GM18861 (cell line): ENCODE results near the gene CNGA3.

Experiments
- ATAC-seq: cut with Tn5 transposase; IDR thresholded peaks from one replicate; pipeline ENCODE4 v1.9.1; 2021; ENCODE audit not compliant: unreplicated experiment

Gene CNGA3

GRCh38 chr2:98376301-98376910, 30.1 kb downstream of the CNGA3 start:
- ATAC-seq: no peak

DNA sequence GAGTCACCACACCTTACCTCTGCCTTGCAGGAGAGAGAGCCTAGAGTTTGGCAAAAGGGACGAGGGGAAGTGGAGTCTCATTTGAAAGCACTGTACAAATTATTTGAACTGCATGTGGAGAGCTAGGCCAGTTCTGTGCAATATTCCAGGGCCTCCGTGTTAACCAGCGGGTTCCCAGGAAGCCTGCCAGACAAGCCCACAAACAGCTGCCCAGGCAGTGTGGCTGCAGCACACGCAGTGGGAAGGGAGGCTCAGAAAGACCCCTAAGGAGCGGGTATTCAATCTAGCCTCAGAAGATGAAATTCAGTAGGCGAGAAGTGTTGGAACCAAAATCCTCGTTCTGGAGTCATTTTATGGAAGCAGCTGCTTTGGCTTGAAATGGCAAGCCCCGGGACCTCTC, 30.7 kb downstream of the CNGA3 start:
- ATAC-seq: no peak

GRCh38 chr2:98377544-98377943, 31.3 kb downstream of the CNGA3 start:
- ATAC-seq: no peak

DNA sequence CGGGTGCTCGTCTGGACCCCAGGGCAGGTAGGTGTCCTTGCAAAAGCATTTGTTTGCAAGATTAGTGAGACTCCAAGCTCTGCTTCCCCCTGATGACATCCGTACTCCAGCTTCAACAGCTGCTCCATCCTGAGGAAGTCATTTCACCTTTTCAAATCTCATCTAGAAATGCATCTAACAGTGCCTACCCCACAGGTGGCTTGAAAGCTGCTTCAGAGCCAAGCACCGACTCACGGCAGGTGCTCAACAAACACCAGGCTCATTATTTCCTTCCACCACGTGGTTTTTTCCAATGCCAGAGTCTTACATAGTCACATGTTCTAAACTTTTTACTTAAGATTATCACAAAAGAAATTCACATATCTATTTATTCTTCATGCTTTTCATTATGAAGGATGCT, 31.9 kb downstream of the CNGA3 start:
- no peak for ATAC-seq

DNA sequence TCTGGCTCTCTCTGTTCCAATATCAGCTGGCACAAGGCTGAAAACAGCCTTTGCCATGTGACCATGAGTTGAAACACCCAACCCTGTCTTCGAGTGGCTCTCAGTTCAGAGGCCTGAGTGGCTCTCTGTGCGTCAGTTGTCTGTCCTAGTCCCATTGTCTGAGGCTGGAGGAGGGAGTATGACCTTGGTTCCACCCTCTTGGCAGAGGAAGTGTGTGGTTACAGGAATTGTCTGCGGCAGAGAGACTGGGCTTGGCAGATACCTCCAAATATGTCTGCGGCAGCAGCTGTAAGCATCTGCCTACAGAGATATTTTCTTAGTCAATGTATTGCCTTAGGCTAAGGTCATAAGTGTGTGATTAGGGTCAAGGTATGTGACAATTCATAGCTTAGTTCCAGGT, 32.6 kb downstream of the CNGA3 start:
- no peak for ATAC-seq

DNA sequence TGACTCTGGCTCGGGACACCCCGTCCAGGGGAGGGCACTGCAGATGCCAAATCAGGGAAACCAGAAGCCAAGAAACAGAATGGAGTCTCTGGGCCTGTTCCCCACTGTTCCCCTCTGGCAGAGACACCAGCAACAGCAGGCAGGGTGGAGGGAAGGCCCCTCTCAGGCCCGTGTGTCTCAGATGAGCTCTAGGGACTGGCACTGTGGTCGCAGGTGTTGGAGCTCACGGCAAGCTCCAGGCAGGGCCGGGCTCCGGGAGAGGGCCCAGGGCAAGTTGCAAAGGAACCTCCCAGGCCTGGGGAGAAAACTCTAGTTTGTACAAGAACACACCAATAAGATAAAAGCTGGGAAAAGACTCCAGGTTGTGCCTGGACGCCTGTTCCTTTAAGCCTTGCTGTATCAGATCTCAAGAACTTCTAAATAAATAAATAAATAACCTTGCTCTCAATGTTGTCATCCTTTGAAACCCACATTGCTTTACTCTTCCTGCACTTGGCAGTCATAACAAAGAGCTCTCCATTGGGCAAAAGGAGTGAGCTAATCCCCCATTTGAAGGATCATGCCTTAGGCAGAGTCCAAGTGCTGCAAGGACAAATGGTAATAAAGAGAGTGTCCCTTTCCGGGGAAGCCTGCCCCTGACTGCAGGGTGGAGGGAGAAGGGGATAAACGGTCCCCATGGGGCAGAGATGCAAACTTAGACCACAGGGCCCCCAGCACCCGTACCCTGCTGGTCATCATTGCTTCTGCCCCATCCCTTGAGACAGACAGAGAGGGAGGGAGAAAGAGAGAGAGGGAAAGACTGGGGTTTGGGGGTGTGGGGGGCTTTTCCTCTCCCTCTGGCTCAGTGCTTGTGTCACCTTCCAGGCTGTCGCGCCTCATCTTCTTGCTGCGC, 33.3 kb downstream of the CNGA3 start:
- ATAC-seq: no peak

DNA sequence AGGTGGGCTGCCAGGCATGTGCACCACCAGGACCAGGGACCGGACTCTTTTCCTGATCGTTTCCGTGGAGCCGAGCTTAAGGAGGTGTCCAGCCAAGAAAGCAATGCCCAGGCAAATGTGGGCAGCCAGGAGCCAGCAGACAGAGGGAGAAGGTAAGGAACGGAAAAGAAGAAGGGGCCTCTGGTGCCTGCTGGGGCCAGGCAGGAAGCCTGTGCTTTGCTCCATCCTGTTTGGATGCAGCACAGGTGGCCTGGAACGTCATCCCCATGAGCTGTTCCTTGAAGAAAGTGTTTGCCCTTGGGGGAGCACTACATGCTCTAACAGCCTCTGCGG, 33.9 kb downstream of the CNGA3 start:
- ATAC-seq: no peak

DNA sequence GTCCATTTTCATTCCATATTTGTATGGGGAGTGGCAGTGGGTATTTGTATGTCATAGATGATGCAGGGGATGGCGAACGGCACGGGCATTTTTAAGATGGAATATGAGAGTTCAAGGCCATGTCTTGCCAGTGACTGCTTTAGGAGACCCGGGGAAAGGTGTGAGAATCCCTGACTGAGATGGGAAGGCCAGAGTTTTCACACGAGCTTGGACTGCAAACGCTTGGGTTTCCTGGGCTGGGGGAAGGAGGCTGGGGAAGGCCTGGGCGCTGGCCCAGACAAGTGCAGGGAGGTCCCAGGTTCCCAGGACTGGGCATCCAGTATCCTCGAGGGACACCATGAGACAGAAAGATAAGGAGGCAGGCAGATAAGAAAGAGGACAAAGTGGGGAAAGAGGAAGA, 35.2 kb downstream of the CNGA3 start:
- ATAC-seq: no peak

- no peak for ATAC-seq
Observed at GRCh38 chr2:98382086-98382485, 35.8 kb downstream of the CNGA3 start.

GRCh38 chr2:98382739-98383138, 36.5 kb downstream of the CNGA3 start:
- ATAC-seq: no peak

- no peak for ATAC-seq
Observed at GRCh38 chr2:98383166-98383565, 36.9 kb downstream of the CNGA3 start.

GRCh38 chr2:98385050-98385699, 38.9 kb downstream of the CNGA3 start:
- no peak for ATAC-seq

- no peak for ATAC-seq
Observed at GRCh38 chr2:98387478-98387877, 41.2 kb downstream of the CNGA3 start.

DNA sequence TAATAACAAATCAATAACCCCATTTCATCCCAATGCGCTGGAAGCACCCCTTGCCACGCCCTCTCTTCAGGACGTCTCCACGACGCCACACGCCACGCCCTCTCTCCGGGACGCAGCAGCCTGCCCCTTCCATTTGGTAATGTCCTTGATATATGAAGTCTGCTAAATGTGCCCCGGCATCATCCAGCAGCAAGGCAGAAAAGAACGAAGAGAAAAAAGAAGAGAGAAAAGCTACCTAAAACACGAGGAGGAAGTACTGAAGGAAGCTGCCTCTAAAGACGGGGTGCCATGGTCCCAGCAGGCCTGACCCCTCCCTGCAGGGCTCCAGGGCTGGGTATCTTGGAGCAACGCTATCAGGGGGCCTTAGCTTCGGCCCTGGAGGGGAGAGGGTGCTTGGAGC, 41.8 kb downstream of the CNGA3 start:
- no peak for ATAC-seq

- no peak for ATAC-seq
Observed at GRCh38 chr2:98388601-98389250, 42.5 kb downstream of the CNGA3 start.

GRCh38 chr2:98389251-98389605, 43.0 kb downstream of the CNGA3 start:
- no peak for ATAC-seq

- ATAC-seq: no peak
Observed at GRCh38 chr2:98390571-98391476, 44.6 kb downstream of the CNGA3 start.

GRCh38 chr2:98391581-98392270, 45.5 kb downstream of the CNGA3 start:
- no peak for ATAC-seq

DNA sequence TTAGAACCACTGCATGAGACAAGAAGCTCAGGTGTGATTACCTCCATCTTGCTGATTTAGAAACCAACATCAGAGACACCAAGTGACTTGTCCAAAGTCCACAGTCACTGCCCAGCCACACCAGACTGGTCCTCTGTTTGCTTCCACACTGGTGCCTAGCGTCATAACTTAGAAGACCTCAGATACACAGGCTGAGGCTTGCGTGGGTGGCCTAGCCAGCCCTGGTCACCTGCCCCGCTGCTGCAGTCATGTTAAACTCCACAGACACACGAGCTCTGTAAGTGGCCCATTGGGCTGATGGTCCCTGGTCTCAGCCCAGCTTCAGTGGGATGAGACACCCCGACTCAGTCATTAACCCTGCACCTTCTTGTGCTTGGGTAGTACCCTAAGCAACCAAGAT, 47.1 kb downstream of the CNGA3 start:
- no peak for ATAC-seq

DNA sequence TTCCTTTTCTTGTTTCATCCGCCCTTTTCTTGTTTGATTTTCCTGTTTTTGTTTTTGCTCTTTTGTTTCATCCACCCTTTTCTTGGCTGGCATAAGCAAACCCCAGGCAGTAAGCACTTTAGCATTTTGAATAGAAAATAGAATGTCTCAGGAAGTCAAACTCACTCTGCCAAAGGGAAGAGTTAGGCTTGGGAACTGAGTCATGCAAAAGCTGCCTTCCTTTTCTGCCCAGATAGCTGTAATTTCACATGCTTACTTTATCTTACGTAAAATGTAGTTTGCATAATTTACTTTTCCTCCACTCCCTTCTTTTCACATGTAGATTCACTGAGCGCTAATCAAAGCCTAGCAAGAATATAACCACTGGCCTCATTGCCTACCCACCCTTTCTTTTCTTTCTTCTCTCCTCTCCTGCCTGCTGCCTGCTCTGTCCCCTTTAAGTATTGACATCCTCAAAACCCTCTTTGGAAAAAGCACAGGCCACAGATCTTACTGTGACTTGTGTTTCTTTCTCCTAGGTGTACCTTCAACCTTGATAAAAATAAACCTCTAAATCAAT, 48.4 kb downstream of the CNGA3 start:
- no peak for ATAC-seq
